ENCODE measurements around the gene FAM117A. TPM values are rescaled to one million over a fixed set of nuclear protein-coding genes. Genes with fewer than 3 reads are reported as not detected.

The FAM117A gene
- total and polyA plus RNA-seq, 2 donors from 2014 or later: 11.1 to 12.9 TPM

GRCh38 chr17:49691677-49692191 is 72.2 kb downstream of the FAM117A start:
- no peaks in the 10 kb centered on the region for H3K27me3 ChIP-seq (ENCODE audit: control insufficient read depth, insufficient read depth, low read length)
- FAIRE-seq (no peak), DNase-seq (peak in 1 of 5 donors; percentile 5)
- TF ChIP-seq, protein P1, sequence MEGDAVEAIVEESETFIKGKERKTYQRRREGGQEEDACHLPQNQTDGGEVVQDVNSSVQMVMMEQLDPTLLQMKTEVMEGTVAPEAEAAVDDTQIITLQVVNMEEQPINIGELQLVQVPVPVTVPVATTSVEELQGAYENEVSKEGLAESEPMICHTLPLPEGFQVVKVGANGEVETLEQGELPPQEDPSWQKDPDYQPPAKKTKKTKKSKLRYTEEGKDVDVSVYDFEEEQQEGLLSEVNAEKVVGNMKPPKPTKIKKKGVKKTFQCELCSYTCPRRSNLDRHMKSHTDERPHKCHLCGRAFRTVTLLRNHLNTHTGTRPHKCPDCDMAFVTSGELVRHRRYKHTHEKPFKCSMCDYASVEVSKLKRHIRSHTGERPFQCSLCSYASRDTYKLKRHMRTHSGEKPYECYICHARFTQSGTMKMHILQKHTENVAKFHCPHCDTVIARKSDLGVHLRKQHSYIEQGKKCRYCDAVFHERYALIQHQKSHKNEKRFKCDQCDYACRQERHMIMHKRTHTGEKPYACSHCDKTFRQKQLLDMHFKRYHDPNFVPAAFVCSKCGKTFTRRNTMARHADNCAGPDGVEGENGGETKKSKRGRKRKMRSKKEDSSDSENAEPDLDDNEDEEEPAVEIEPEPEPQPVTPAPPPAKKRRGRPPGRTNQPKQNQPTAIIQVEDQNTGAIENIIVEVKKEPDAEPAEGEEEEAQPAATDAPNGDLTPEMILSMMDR (IDR thresholded peaks at IDR 0.05; ENCODE audit: borderline replicate concordance, extremely low read depth, insufficient read depth): no peak
- intact Hi-C loops (cut with DNase I): loop anchor here (5.0 kb wide), 1 partner anchor 119 kb away; no protein-coding TSS in a partner anchor
- H3K4me3 ChIP-seq (ENCODE audit: low read length in 3 of 3): no peak overlapping the region
- no peaks in the 10 kb centered on the region for H3K9me3 ChIP-seq (ENCODE audit: control insufficient read depth in 2 of 3, insufficient read depth in 1 of 3, low read length in 3 of 3)
- peak overlapping the region; percentile 29 to 48 for H3K27ac ChIP-seq (ENCODE audit: low read depth in 2 of 2, low read length in 2 of 2)
- no peaks in the 10 kb centered on the region for H3K4me1 ChIP-seq (ENCODE audit: control insufficient read depth in 2 of 3, insufficient read depth in 2 of 3, low read depth in 1 of 3, low read length in 3 of 3)
- H3K9ac ChIP-seq (ENCODE audit: low read length in 3 of 3): no peak overlapping the region
- H3K36me3 ChIP-seq (ENCODE audit: control insufficient read depth in 2 of 3, insufficient read depth in 3 of 3, low read length in 3 of 3): no peaks in the 10 kb centered on the region

GRCh38 chr17:49691086-49691676 is 72.8 kb downstream of the FAM117A start:
- Histone ChIP-seq H3K9me3 (ENCODE audit: control insufficient read depth in 2 of 3, insufficient read depth in 1 of 3, low read length in 3 of 3) (no peaks in the 10 kb centered on the region), H3K4me3 (ENCODE audit: low read length in 3 of 3) (no peak overlapping the region), H3K36me3 (ENCODE audit: control insufficient read depth in 2 of 3, insufficient read depth in 3 of 3, low read length in 3 of 3) (no peaks in the 10 kb centered on the region), H3K27ac (ENCODE audit: low read depth in 2 of 2, low read length in 2 of 2) (peak overlapping the region; percentile 29 to 48), H3K4me1 (ENCODE audit: control insufficient read depth in 2 of 3, insufficient read depth in 2 of 3, low read depth in 1 of 3, low read length in 3 of 3) (no peaks in the 10 kb centered on the region), H3K27me3 (ENCODE audit: control insufficient read depth, insufficient read depth, low read length) (no peaks in the 10 kb centered on the region), H3K9ac (ENCODE audit: low read length in 3 of 3) (no peak overlapping the region)
- TF ChIP-seq, protein P1 (IDR thresholded peaks at IDR 0.05; ENCODE audit: borderline replicate concordance, extremely low read depth, insufficient read depth): no peak
- intact Hi-C loops (cut with DNase I): loop anchor here (5.0 kb wide), 1 partner anchor 119 kb away; no protein-coding TSS in a partner anchor
- FAIRE-seq (no peak), DNase-seq (no peak)

GRCh38 chr17:49690256-49690655 is 73.7 kb downstream of the FAM117A start:
- DNase-seq (no peak), FAIRE-seq (no peak)
- H3K27me3 ChIP-seq (ENCODE audit: control insufficient read depth, insufficient read depth, low read length): no peaks in the 10 kb centered on the region
- no peak overlapping the region for H3K4me3 ChIP-seq (ENCODE audit: low read length in 3 of 3)
- TF ChIP-seq, protein P1 (IDR thresholded peaks at IDR 0.05; ENCODE audit: borderline replicate concordance, extremely low read depth, insufficient read depth): no peak
- H3K4me1 ChIP-seq (ENCODE audit: control insufficient read depth in 2 of 3, insufficient read depth in 2 of 3, low read depth in 1 of 3, low read length in 3 of 3): no peaks in the 10 kb centered on the region
- no peaks in the 10 kb centered on the region for H3K36me3 ChIP-seq (ENCODE audit: control insufficient read depth in 2 of 3, insufficient read depth in 3 of 3, low read length in 3 of 3)
- intact Hi-C loops (cut with DNase I): loop anchor here (5.0 kb wide), 1 partner anchor 118 kb away; no protein-coding TSS in a partner anchor
- no peaks in the 10 kb centered on the region for H3K9me3 ChIP-seq (ENCODE audit: control insufficient read depth in 2 of 3, insufficient read depth in 1 of 3, low read length in 3 of 3)
- H3K27ac ChIP-seq (ENCODE audit: low read depth in 2 of 2, low read length in 2 of 2): no peak overlapping the region
- no peak overlapping the region for H3K9ac ChIP-seq (ENCODE audit: low read length in 3 of 3)

All from kidney (tissue), 14 donors.